GM18870 (cell line): Measurements from ENCODE around the gene PPIL1.
"Not testable (repeated sequence)": the region's sequence is repeated elsewhere in the genome, so short reads cannot be mapped to it uniquely, and the experiment has no call there.

Experiments used
- ATAC-seq: cut with Tn5 transposase; IDR thresholded peaks from one replicate; pipeline ENCODE4 v1.9.1; 2021; ENCODE audit warnings: moderate library complexity; ENCODE audit not compliant: unreplicated experiment

Gene PPIL1

GRCh38 chr6:36874443-36875249, at the start of gene PPIL1:
PPIL1 (minus strand) TSS chr6:36874803; CDS start chr6:36874772, 31 bp downstream.
- peak; percentile 69 for ATAC-seq

- no peak for ATAC-seq
These were observed 49.5 kb upstream of the PPIL1 start for GRCh38 chr6:36924131-36924530.

GRCh38 chr6:36920546-36920945, 45.9 kb upstream of the PPIL1 start:
- ATAC-seq = no peak

- ATAC-seq = no peak
These were observed 45.4 kb upstream of the PPIL1 start for GRCh38 chr6:36920049-36920448.

- ATAC-seq = no peak
These were observed 43.1 kb upstream of the PPIL1 start for GRCh38 chr6:36917541-36918193.

GRCh38 chr6:36916126-36916525, 41.5 kb upstream of the PPIL1 start:
- no peak for ATAC-seq

- no peak for ATAC-seq
These were observed 41.0 kb upstream of the PPIL1 start for GRCh38 chr6:36915599-36915998.

GRCh38 chr6:36914227-36914794, 39.7 kb upstream of the PPIL1 start:
- ATAC-seq = no peak

- ATAC-seq = peak; percentile 7
These were observed 38.5 kb upstream of the PPIL1 start for GRCh38 chr6:36913082-36913481.

- ATAC-seq = peak; percentile 84
These were observed 38.0 kb upstream of the PPIL1 start for GRCh38 chr6:36912586-36912985.

GRCh38 chr6:36912030-36912454, 37.4 kb upstream of the PPIL1 start:
- ATAC-seq = peak; percentile 17

GRCh38 chr6:36908747-36909146, 34.1 kb upstream of the PPIL1 start:
- ATAC-seq = no peak

- ATAC-seq = no peak
These were observed 33.2 kb upstream of the PPIL1 start for GRCh38 chr6:36907781-36908180.

GRCh38 chr6:36906539-36907325, 32.1 kb upstream of the PPIL1 start:
- no peak for ATAC-seq

GRCh38 chr6:36904851-36905393, 30.3 kb upstream of the PPIL1 start:
- ATAC-seq = no peak

- ATAC-seq = no peak
These were observed 29.5 kb upstream of the PPIL1 start for GRCh38 chr6:36904114-36904513.

GRCh38 chr6:36897609-36898008, 23.0 kb upstream of the PPIL1 start:
- no peak for ATAC-seq

- ATAC-seq = no peak
These were observed 19.7 kb upstream of the PPIL1 start for GRCh38 chr6:36893976-36894932.

- ATAC-seq = not testable (repeated sequence)
These were observed 16.6 kb upstream of the PPIL1 start for GRCh38 chr6:36891153-36891552.
